Measurements from ENCODE around the gene MYLK3. TPM values are rescaled to one million over a fixed set of nuclear protein-coding genes. Genes with fewer than 3 reads are reported as not detected.

Gene MYLK3
- total and polyA plus RNA-seq, 2 of the 4 experiments (the other 2 are of a cell fraction) = under 0.01 to 0.03 TPM

- Histone ChIP-seq H3K9me1 (ENCODE audit: insufficient read depth, low read length) (no peaks in the 10 kb centered on the region), H4K5ac (ENCODE audit: low read depth, low read length) (no peak overlapping the region), H2AFZ (replicated peaks; ENCODE audit: low read length, poor library complexity) (no peak overlapping the region), H3K4me2 (ENCODE audit: low read depth, low read length) (no peak overlapping the region), H2BK20ac (ENCODE audit: low read depth, low read length) (no peak overlapping the region), H4K20me1 (ENCODE audit: insufficient read depth, low read length) (no peaks in the 10 kb centered on the region; the same call in 1 of the 2 replicates), H2BK5ac (ENCODE audit: low read depth, low read length, poor library complexity, severe bottlenecking) (no peak overlapping the region), H3K4me1 (ENCODE audit: control insufficient read depth, insufficient read depth, low read length) (peaks cover 2% of the 10 kb centered on the region; the same call in 1 of the 2 replicates), H3K27me3 (ENCODE audit: control insufficient read depth, insufficient read depth, low read length) (no peaks in the 10 kb centered on the region), H3K27ac (ENCODE audit: insufficient read depth, low read length) (no peak overlapping the region), H2AK9ac (replicated peaks; ENCODE audit: low read depth, low read length, poor library complexity) (no peak overlapping the region), H2BK120ac (ENCODE audit: low read depth, low read length) (no peak overlapping the region), H2BK15ac (ENCODE audit: low read depth, low read length) (no peak overlapping the region), H3K36me3 (ENCODE audit: control insufficient read depth, insufficient read depth, low read length) (no peaks in the 10 kb centered on the region), H3K9ac (ENCODE audit: low read depth, low read length) (no peak overlapping the region), H3K23ac (ENCODE audit: low read depth, low read length) (no peak overlapping the region), H4K91ac (ENCODE audit: insufficient read depth, low read depth, low read length) (no peak overlapping the region), H3K4me3 (ENCODE audit: insufficient read depth, low read depth, low read length) (no peak overlapping the region), H2AK5ac (ENCODE audit: low read depth, low read length) (no peak overlapping the region), H3K9me3 (ENCODE audit: control insufficient read depth, insufficient read depth, low read length) (no peaks in the 10 kb centered on the region), H3K4ac (ENCODE audit: low read depth, low read length) (no peak overlapping the region), H4K8ac (ENCODE audit: low read depth in 2 of 2, low read length in 2 of 2) (no peak overlapping the region), H3K79me1 (ENCODE audit: low read depth in 1 of 2, low read length in 2 of 2) (no peaks in the 10 kb centered on the region), H3K56ac (ENCODE audit: extremely low read depth, insufficient read depth, low read length) (no peak overlapping the region), H3K14ac (replicated peaks; ENCODE audit: low read depth, low read length) (no peak overlapping the region), H3K18ac (ENCODE audit: low read depth, low read length) (no peak overlapping the region)
- DNase-seq (no peak), ATAC-seq (ENCODE audit: low read depth) (no peak)
- in situ Hi-C loops (cut with MboI; ENCODE audit: low sequenced_read_pairs) (no loop called here), dilution Hi-C loops (cut with HindIII; ENCODE audit: low sequenced_read_pairs, unreplicated experiment) (no loop called here), intact Hi-C loops (cut with micrococcal nuclease) (no loop called here)
- no peak for TF ChIP-seq MAFK (IDR thresholded peaks at IDR 0.05; ENCODE audit: low read depth, low read length)
- no peak for TF ChIP-seq MXI1 (IDR thresholded peaks at IDR 0.05; ENCODE audit: borderline replicate concordance, low read depth, low read length)
- no peak for TF ChIP-seq BHLHE40 (IDR thresholded peaks at IDR 0.05; ENCODE audit: low read depth, low read length)
- TF ChIP-seq SMC3 (IDR thresholded peaks at IDR 0.05; ENCODE audit: low read depth, low read length) = no peak
- TF ChIP-seq USF2 (IDR thresholded peaks at IDR 0.05; ENCODE audit: low read depth, low read length) = no peak
- TF ChIP-seq MAZ (IDR thresholded peaks at IDR 0.05; ENCODE audit: borderline replicate concordance, low read depth, low read length) = no peak
- TF ChIP-seq CHD1 (IDR thresholded peaks at IDR 0.05; ENCODE audit: low read depth, low read length) = no peak
- TF ChIP-seq NFE2L2 (IDR thresholded peaks at IDR 0.05; ENCODE audit: low read depth, low read length) = no peak
- no peak for TF ChIP-seq FOS (IDR thresholded peaks at IDR 0.05; ENCODE audit: low read depth, low read length)
- TF ChIP-seq CEBPB (IDR thresholded peaks at IDR 0.05; ENCODE audit: low read depth, low read length) = no peak
- no peak for TF ChIP-seq RAD21 (IDR thresholded peaks at IDR 0.05; ENCODE audit: low read length)
- TF ChIP-seq ELK1 (IDR thresholded peaks at IDR 0.05; ENCODE audit: borderline replicate concordance, low read depth, low read length) = no peak
- no peak for TF ChIP-seq RFX5 (IDR thresholded peaks at IDR 0.05; ENCODE audit: low read depth, low read length)
- no peak for TF ChIP-seq RCOR1 (IDR thresholded peaks at IDR 0.05; ENCODE audit: insufficient replicate concordance, low read length)
- TF ChIP-seq POLR2A (IDR thresholded peaks at IDR 0.05; ENCODE audit: low read depth, low read length) = no peak
- ChIA-PET POLR2A (ENCODE audit: unreplicated experiment) (no interaction called here), CTCF (no interaction called here)
- no TSS peak for BruUV-seq (replicated peaks)
- WGBS, 2 experiments (ENCODE audit: extremely low coverage in 2 of 2, insufficient read length in 1 of 2) = no CpG with 5 or more reads among the region's 9 CpGs
Observed at GRCh38 chr16:46733319-46733830, 14.8 kb downstream of the MYLK3 start.
